HepG2 (cell line): ENCODE data around the gene FAM50A.

Experiments used
- KLF11 ChIP-seq: IDR thresholded peaks from 2 replicates; pipeline ENCODE4 v1.6.1; 2016; ENCODE audit warnings: missing compliant biosample characterization
- TGIF2 ChIP-seq: IDR thresholded peaks from 2 replicates; pipeline ENCODE4 v1.6.1; 2016; ENCODE audit warnings: control low read depth, missing compliant biosample characterization
- ZFP90 ChIP-seq: sonication (generic); formaldehyde crosslinking; IDR thresholded peaks from 2 replicates; pipeline ENCODE4 v1.8.0; 2022; ENCODE audit warnings: missing genetic modification reagents, mild to moderate bottlenecking, inconsistent platforms, borderline replicate concordance
- ZNF639 ChIP-seq: conservative IDR thresholded peaks from 2 replicates; pipeline ENCODE4 v1.6.1; 2018; ENCODE audit warnings: missing genetic modification reagents

- TF ChIP-seq KLF11 (CRISPR knock-in tag) (no peak), ZFP90 (no peak), ZNF639 (CRISPR knock-in tag) (no peak), TGIF2 (CRISPR knock-in tag) (no peak)
Measured at GRCh38 chrX:154482786-154483185, 38.8 kb downstream of the FAM50A start.
